A673 (cell line): ENCODE data around the gene TTLL11.

Source experiments
- CTCF ChIP-seq: fragments of 300-800, 200-600 bp; sonication (generic); conservative IDR thresholded peaks from 2 replicates; pipeline ENCODE4 v1.5.1; 2017; ENCODE audit warnings: low read depth, mild to moderate bottlenecking, antibody characterized with exemption, low read length, moderate library complexity, mixed read lengths
- EZH2 ChIP-seq: fragments of 200-600 bp; sonication (generic); IDR thresholded peaks from 2 replicates; pipeline ENCODE4 v1.6.1; 2017; ENCODE audit warnings: borderline replicate concordance, low read depth, mild to moderate bottlenecking, mixed read lengths, antibody characterized with exemption, low read length; ENCODE audit not compliant: poor library complexity, severe bottlenecking

- TF ChIP-seq CTCF (no peak), EZH2 (no peak)
These were observed 257.3 kb downstream of the TTLL11 start for GRCh38 chr9:121835587-121836365.
